ENCODE data around the gene EIF4A3. TPM values are rescaled to one million over a fixed set of nuclear protein-coding genes. Genes with fewer than 3 reads are reported as not detected.

The EIF4A3 gene
- total RNA-seq, 3 donors from 2014 or later (not counting 1 experiment from before 2014, with no cell fraction given), result 86.2 to 88.6 (median 88.0) TPM

DNA sequence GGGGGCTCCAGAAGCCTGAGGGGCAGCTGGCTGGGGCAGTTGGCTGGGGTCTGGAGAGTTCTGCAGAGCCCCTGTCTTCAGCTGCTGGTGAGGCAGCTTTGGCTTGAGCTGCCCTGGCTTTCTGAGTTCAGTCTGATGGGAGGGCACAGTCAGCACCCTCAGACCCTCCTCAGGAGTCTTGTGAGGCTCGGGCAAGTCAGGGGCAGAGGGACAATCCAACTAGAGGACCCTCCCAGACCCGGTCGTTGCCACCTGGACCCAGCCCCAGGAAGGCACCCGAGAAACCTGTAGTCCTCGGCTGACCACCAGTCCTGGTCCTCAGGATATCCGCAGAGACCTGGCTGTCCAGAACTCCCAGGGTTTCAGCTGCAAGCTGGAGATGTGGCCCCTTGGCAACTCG, 24.8 kb upstream of the EIF4A3 start:
- H3K27me3 ChIP-seq (ENCODE audit: control insufficient read depth, insufficient read depth, low read length), result no peaks in the 10 kb centered on the region
- WGBS (ENCODE audit: insufficient coverage), result 87% methylated on average over 7 of the region's 7 CpGs

DNA sequence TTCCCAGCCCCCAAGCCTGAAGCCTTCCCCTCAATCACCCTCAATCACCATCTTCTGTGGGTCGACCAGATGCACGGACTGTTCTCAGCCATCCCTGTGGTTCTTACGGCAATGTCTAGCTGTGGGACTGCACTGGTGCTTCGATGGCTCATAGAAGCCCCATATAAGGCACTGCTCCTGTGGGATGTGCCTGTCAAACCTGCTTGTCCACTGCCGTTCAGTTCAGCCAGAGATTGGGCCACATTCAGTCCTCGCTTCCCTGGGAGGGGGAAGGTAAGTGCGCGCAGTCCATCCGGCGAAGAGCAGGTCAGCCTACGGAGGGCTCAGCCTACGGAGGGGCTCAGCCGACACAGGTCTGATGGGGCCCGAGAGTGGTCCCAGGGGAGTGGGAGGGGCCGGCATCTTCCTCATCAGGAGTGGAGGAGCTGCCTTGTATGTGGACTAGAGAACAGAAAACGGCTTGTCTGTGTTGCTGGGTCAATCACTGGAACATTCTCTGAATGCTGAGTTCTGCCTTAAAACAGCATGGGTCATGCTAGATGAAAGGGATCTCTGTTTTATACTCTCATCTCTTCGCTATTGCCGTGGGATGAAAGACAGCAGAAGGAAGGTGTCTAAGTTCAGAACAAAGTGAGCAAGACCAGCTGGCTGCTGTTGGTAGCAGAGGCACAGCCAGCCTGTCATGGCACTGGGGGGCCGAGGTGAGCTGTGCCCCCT, 23.0 kb upstream of the EIF4A3 start, which contains the start of gene CARD14:
CARD14 (plus strand) TSS at position 247 of the 717 bp plus-strand sequence. CDS start 11,409 bp downstream, outside the sequence.
- H3K4me1 ChIP-seq (ENCODE audit: control insufficient read depth, insufficient read depth, low read length), result no peaks in the 10 kb centered on the region
- no peak within 1 kb of the TSS for H3K27ac ChIP-seq (ENCODE audit: low read length)
- Mint-ChIP-seq H3K9me3 (no peaks in the 10 kb centered on the region), H3K36me3 (no peaks in the 10 kb centered on the region), H3K27ac (no peak within 1 kb of the TSS), H3K27me3 (ENCODE audit: low read depth in 2 of 2) (peaks cover 0 to 3% of the 10 kb centered on the region in 2 donors), H3K4me1 (no peaks in the 10 kb centered on the region), H3K4me3 (no peak within 1 kb of the TSS)
- no peaks in the 10 kb centered on the region for H3K36me3 ChIP-seq (ENCODE audit: control insufficient read depth, insufficient read depth, low read length)
- intact Hi-C loops (cut with micrococcal nuclease), result no loop called here
- no peak for DNase-seq
- TF ChIP-seq, protein P1, sequence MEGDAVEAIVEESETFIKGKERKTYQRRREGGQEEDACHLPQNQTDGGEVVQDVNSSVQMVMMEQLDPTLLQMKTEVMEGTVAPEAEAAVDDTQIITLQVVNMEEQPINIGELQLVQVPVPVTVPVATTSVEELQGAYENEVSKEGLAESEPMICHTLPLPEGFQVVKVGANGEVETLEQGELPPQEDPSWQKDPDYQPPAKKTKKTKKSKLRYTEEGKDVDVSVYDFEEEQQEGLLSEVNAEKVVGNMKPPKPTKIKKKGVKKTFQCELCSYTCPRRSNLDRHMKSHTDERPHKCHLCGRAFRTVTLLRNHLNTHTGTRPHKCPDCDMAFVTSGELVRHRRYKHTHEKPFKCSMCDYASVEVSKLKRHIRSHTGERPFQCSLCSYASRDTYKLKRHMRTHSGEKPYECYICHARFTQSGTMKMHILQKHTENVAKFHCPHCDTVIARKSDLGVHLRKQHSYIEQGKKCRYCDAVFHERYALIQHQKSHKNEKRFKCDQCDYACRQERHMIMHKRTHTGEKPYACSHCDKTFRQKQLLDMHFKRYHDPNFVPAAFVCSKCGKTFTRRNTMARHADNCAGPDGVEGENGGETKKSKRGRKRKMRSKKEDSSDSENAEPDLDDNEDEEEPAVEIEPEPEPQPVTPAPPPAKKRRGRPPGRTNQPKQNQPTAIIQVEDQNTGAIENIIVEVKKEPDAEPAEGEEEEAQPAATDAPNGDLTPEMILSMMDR (IDR thresholded peaks at IDR 0.05), result no peak
- no peak for ATAC-seq
- H3K4me3 ChIP-seq (ENCODE audit: low read length), result no peak within 1 kb of the TSS
- no peaks in the 10 kb centered on the region for H3K9me3 ChIP-seq (ENCODE audit: control insufficient read depth, insufficient read depth, low read length)
- WGBS (ENCODE audit: insufficient coverage), result 89% methylated on average over 18 of the region's 19 CpGs
- H3K27me3 ChIP-seq (ENCODE audit: control insufficient read depth, insufficient read depth, low read length), result no peaks in the 10 kb centered on the region

More for the DNA sequence above, 24.8 kb upstream of the EIF4A3 start:
- no peaks in the 10 kb centered on the region for H3K36me3 Mint-ChIP-seq
- no peaks in the 10 kb centered on the region for H3K9me3 Mint-ChIP-seq
- intact Hi-C loops (cut with micrococcal nuclease), result no loop called here
- Histone ChIP-seq H3K4me3 (ENCODE audit: low read length) (no peak overlapping the region), H3K4me1 (ENCODE audit: control insufficient read depth, insufficient read depth, low read length) (no peaks in the 10 kb centered on the region), H3K36me3 (ENCODE audit: control insufficient read depth, insufficient read depth, low read length) (no peaks in the 10 kb centered on the region), H3K9me3 (ENCODE audit: control insufficient read depth, insufficient read depth, low read length) (no peaks in the 10 kb centered on the region), H3K27ac (ENCODE audit: low read length) (no peak overlapping the region)
- TF ChIP-seq, protein P1 (IDR thresholded peaks at IDR 0.05), result no peak
- ATAC-seq (no peak), DNase-seq (no peak)
- H3K27me3 Mint-ChIP-seq (ENCODE audit: low read depth in 2 of 2), result peaks cover 0 to 7% of the 10 kb centered on the region in 2 donors
- H3K4me1 Mint-ChIP-seq, result no peaks in the 10 kb centered on the region
- no peak overlapping the region for H3K4me3 Mint-ChIP-seq
- no peak overlapping the region for H3K27ac Mint-ChIP-seq

DNA sequence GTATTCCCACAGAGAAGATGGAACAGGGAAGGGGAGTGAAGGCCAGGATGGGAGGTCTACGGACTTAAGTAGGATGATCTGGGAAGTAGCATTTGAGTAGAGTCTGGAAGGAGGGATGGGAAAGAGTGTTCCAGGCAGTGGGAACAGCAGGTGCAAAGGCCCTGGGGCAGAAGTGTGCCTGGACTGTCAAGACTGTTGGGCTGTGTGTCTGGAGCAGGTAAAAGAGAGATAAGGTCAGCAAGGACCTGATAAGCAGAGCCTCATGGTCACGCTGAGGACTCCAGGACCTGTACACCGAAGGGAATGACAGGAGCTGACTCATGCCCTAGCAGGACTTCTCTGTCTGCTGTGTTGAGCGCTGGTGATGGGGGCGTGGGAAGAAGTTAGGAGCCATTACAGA, 22.2 kb upstream of the EIF4A3 start:
- Histone ChIP-seq H3K27me3 (ENCODE audit: control insufficient read depth, insufficient read depth, low read length) (no peaks in the 10 kb centered on the region), H3K9me3 (ENCODE audit: control insufficient read depth, insufficient read depth, low read length) (no peaks in the 10 kb centered on the region), H3K4me1 (ENCODE audit: control insufficient read depth, insufficient read depth, low read length) (no peaks in the 10 kb centered on the region), H3K36me3 (ENCODE audit: control insufficient read depth, insufficient read depth, low read length) (no peaks in the 10 kb centered on the region), H3K4me3 (ENCODE audit: low read length) (no peak overlapping the region), H3K27ac (ENCODE audit: low read length) (no peak overlapping the region)
- H3K4me1 Mint-ChIP-seq, result no peaks in the 10 kb centered on the region
- 94% methylated on average over 5 of the region's 5 CpGs for WGBS (ENCODE audit: insufficient coverage)
- TF ChIP-seq, protein P1 (IDR thresholded peaks at IDR 0.05), result no peak
- H3K27ac Mint-ChIP-seq, result no peak overlapping the region
- DNase-seq (no peak), ATAC-seq (no peak)
- no peaks in the 10 kb centered on the region for H3K9me3 Mint-ChIP-seq
- intact Hi-C loops (cut with micrococcal nuclease), result no loop called here
- peaks cover 0 to 3% of the 10 kb centered on the region in 2 donors for H3K27me3 Mint-ChIP-seq (ENCODE audit: low read depth in 2 of 2)
- H3K36me3 Mint-ChIP-seq, result no peaks in the 10 kb centered on the region
- H3K4me3 Mint-ChIP-seq, result no peak overlapping the region

DNA sequence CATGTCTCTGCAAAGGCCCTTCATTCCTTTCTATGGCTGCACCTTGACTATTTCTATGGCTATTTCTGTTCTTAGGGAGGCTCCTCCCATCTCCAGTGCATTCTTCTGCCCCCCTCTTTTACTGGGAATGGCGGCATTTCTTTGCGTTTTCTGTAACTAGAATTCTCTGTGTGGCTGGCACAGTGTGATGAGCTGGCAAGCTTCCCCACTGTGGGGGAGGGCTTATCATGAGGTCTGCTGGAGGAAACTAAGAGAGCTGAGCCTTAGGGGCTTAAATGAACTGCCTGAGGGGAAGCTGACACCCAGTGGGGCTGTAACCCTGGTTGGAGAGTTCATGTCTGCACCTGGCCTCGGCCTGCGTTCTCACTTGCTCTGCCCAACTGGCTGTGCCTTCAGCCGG, 21.4 kb upstream of the EIF4A3 start:
- intact Hi-C loops (cut with micrococcal nuclease), result no loop called here

More for the DNA sequence above, 21.4 kb upstream of the EIF4A3 start:
- DNase-seq, result no peak
- H3K4me1 ChIP-seq (ENCODE audit: control insufficient read depth, insufficient read depth, low read length), result no peaks in the 10 kb centered on the region
- WGBS (ENCODE audit: insufficient coverage), result 93% methylated on average over 5 of the region's 5 CpGs
- no peak overlapping the region for H3K4me3 ChIP-seq (ENCODE audit: low read length)
- Mint-ChIP-seq H3K9me3 (no peaks in the 10 kb centered on the region), H3K36me3 (no peaks in the 10 kb centered on the region), H3K27ac (no peak overlapping the region), H3K4me3 (no peak overlapping the region), H3K4me1 (no peaks in the 10 kb centered on the region), H3K27me3 (ENCODE audit: low read depth in 2 of 2) (peaks cover 0 to 3% of the 10 kb centered on the region in 2 donors)
- H3K36me3 ChIP-seq (ENCODE audit: control insufficient read depth, insufficient read depth, low read length), result no peaks in the 10 kb centered on the region
- TF ChIP-seq, protein P1 (IDR thresholded peaks at IDR 0.05), result no peak
- no peak for ATAC-seq
- H3K27ac ChIP-seq (ENCODE audit: low read length), result no peak overlapping the region
- H3K9me3 ChIP-seq (ENCODE audit: control insufficient read depth, insufficient read depth, low read length), result no peaks in the 10 kb centered on the region
- no peaks in the 10 kb centered on the region for H3K27me3 ChIP-seq (ENCODE audit: control insufficient read depth, insufficient read depth, low read length)
